ENCODE measurements around the gene CCL5. TPM values are rescaled to one million over a fixed set of nuclear protein-coding genes. Genes with fewer than 3 reads are reported as not detected.

Gene CCL5
- total RNA-seq, 2 experiments from 2014 or later, result 0.88 TPM; not detected in 1

GRCh38 chr17:35847633-35848373 is 32.4 kb downstream of the CCL5 start:
- Histone ChIP-seq H3K79me2 (ENCODE audit: insufficient read depth, low read depth, low read length) (no peaks in the 10 kb centered on the region), H2AFZ (ENCODE audit: low read length) (no peak overlapping the region), H3K4me1 (ENCODE audit: insufficient read depth, low read length, poor library complexity, severe bottlenecking) (no peaks in the 10 kb centered on the region), H3K9me2 (ENCODE audit: insufficient read depth, low read length) (no peaks in the 10 kb centered on the region), H3K4me3 (ENCODE audit: low read depth, low read length, poor library complexity, severe bottlenecking) (no peak overlapping the region), H3K27ac (ENCODE audit: low read depth, low read length, poor library complexity, severe bottlenecking) (no peak overlapping the region), H3K36me3 (ENCODE audit: insufficient read depth, low read length) (peaks cover 90% of the 10 kb centered on the region), H3K9me3 (ENCODE audit: low read length) (no peaks in the 10 kb centered on the region), H3K4me2 (ENCODE audit: low read length) (no peak overlapping the region), H4K20me1 (ENCODE audit: insufficient read depth, low read length) (peaks cover 7% of the 10 kb centered on the region; the same call in 1 of the 2 replicates)
- ChIA-PET CTCF (ENCODE audit: unreplicated experiment) (interaction anchor here (0.7 kb wide), 1 partner anchor 1145 kb away, joined by 3 read pairs; no protein-coding TSS in a partner anchor), POLR2A (interaction anchor here (0.7 to 1.2 kb wide), 2 partner anchors 24 to 129 kb away, joined by 3 to 4 read pairs; no protein-coding TSS in a partner anchor)
- TSS peak; percentile 5 for BruUV-seq (replicated peaks)
- intact Hi-C loops (cut with micrococcal nuclease; ENCODE audit: unreplicated experiment), result loop anchor here (5.0 kb wide), 1 partner anchor 86 kb away; the partner anchor contains the start of gene C17orf50
- DNase-seq (ENCODE audit: low spot score), result no peak
- TF ChIP-seq CTCF (conservative IDR thresholded peaks at IDR 0.05; ENCODE audit: low read length) (no peak), EZH2phosphoT487 (IDR thresholded peaks at IDR 0.05; ENCODE audit: borderline replicate concordance, low read depth, low read length) (no peak)

- H3K9me3 ChIP-seq (ENCODE audit: low read length), result no peaks in the 10 kb centered on the region
- no peak overlapping the region for H3K4me3 ChIP-seq (ENCODE audit: low read depth, low read length, poor library complexity, severe bottlenecking)
- POLR2A ChIA-PET, result no interaction called here
- H3K27ac ChIP-seq (ENCODE audit: low read depth, low read length, poor library complexity, severe bottlenecking), result no peak overlapping the region
- no peak for DNase-seq (ENCODE audit: low spot score)
- H3K4me2 ChIP-seq (ENCODE audit: low read length), result no peak overlapping the region
- no peaks in the 10 kb centered on the region for H3K4me1 ChIP-seq (ENCODE audit: insufficient read depth, low read length, poor library complexity, severe bottlenecking)
- CTCF ChIA-PET (ENCODE audit: unreplicated experiment), result no interaction called here
- peaks cover 94% of the 10 kb centered on the region for H3K36me3 ChIP-seq (ENCODE audit: insufficient read depth, low read length)
- intact Hi-C loops (cut with micrococcal nuclease; ENCODE audit: unreplicated experiment), result loop anchor here (5.0 kb wide), 1 partner anchor 85 kb away; the partner anchor contains the start of gene C17orf50
- BruUV-seq (replicated peaks), result no TSS peak
- no peak overlapping the region for H2AFZ ChIP-seq (ENCODE audit: low read length)
- no peak for TF ChIP-seq CTCF (conservative IDR thresholded peaks at IDR 0.05; ENCODE audit: low read length)
- no peak for TF ChIP-seq EZH2phosphoT487 (IDR thresholded peaks at IDR 0.05; ENCODE audit: borderline replicate concordance, low read depth, low read length)
- no peaks in the 10 kb centered on the region for H3K79me2 ChIP-seq (ENCODE audit: insufficient read depth, low read depth, low read length)
- H3K9me2 ChIP-seq (ENCODE audit: insufficient read depth, low read length), result no peaks in the 10 kb centered on the region
- peaks cover 7% of the 10 kb centered on the region; the same call in 1 of the 2 replicates for H4K20me1 ChIP-seq (ENCODE audit: insufficient read depth, low read length)
These were observed 33.2 kb downstream of the CCL5 start for GRCh38 chr17:35847006-35847405.

Data from OCI-LY7 (cell line).